ENCODE measurements around the gene CARMIL1. TPM values are rescaled to one million over a fixed set of nuclear protein-coding genes. Genes with fewer than 3 reads are reported as not detected.

The CARMIL1 gene
- total and polyA plus RNA-seq, 12 donors: 9.2 to 36.2 (median 14.5) TPM

- Histone ChIP-seq H3K9me3 (replicated peaks in 1 of 3) (no peaks in the 10 kb centered on the region), H3K27ac (no peak overlapping the region), H3K36me3 (replicated peaks in 1 of 2) (no peaks in the 10 kb centered on the region), H3K27me3 (no peaks in the 10 kb centered on the region), H3K4me1 (replicated peaks in 1 of 2) (peaks cover 0 to under 1% of the 10 kb centered on the region in 2 donors), H3K4me3 (no peak overlapping the region)
- DNase-seq: no peak
- TF ChIP-seq CTCF (IDR thresholded peaks at IDR 0.05): no peak
- TF ChIP-seq POLR2A (IDR thresholded peaks at IDR 0.05): no peak
- WGBS, 4 donors: 72 to 97% (median 88%) methylated on average over 3 to 6 of the region's 6 CpGs
- intact Hi-C loops (cut with DNase I): no loop called here
Measured at GRCh38 chr6:25506020-25506419, 226.8 kb downstream of the CARMIL1 start.

- 63 to 99% (median 89%) methylated on average over 3 of the region's 3 CpGs for WGBS, 4 donors
- Histone ChIP-seq H3K4me3 (no peak overlapping the region), H3K4me1 (replicated peaks in 1 of 2) (peaks cover 0 to 9% of the 10 kb centered on the region in 2 donors), H3K27me3 (no peaks in the 10 kb centered on the region), H3K9me3 (replicated peaks in 1 of 3) (no peaks in the 10 kb centered on the region), H3K27ac (no peak overlapping the region), H3K36me3 (replicated peaks in 1 of 2) (no peaks in the 10 kb centered on the region)
- no peak for TF ChIP-seq POLR2A (IDR thresholded peaks at IDR 0.05)
- no peak for TF ChIP-seq CTCF (IDR thresholded peaks at IDR 0.05)
- intact Hi-C loops (cut with DNase I): no loop called here
- no peak for DNase-seq
Measured at GRCh38 chr6:25508051-25508450, 228.9 kb downstream of the CARMIL1 start.

- DNase-seq: no peak
- no peaks in the 10 kb centered on the region for H3K36me3 ChIP-seq (replicated peaks in 1 of 2)
- H3K27me3 ChIP-seq: no peaks in the 10 kb centered on the region
- no peak for TF ChIP-seq CTCF (IDR thresholded peaks at IDR 0.05)
- WGBS, 4 donors: 32 to 55% (median 49%) methylated on average over 2 of the region's 2 CpGs
- intact Hi-C loops (cut with DNase I): no loop called here
- H3K4me3 ChIP-seq: no peak overlapping the region
- peaks cover 5 to 18% of the 10 kb centered on the region in 2 donors for H3K4me1 ChIP-seq (replicated peaks in 1 of 2)
- H3K9me3 ChIP-seq (replicated peaks in 1 of 3): no peaks in the 10 kb centered on the region
- H3K27ac ChIP-seq: peak overlapping the region in 1 of 5 donors; percentile 1
Measured at GRCh38 chr6:25511376-25511775, 232.2 kb downstream of the CARMIL1 start.

- H3K36me3 ChIP-seq (replicated peaks in 1 of 2): no peaks in the 10 kb centered on the region
- DNase-seq: no peak
- no peaks in the 10 kb centered on the region for H3K9me3 ChIP-seq (replicated peaks in 1 of 3)
- intact Hi-C loops (cut with DNase I): no loop called here
- no peak overlapping the region for H3K4me3 ChIP-seq
- H3K4me1 ChIP-seq (replicated peaks in 1 of 2): peaks cover 5 to 21% of the 10 kb centered on the region in 2 donors
- no peak overlapping the region for H3K27ac ChIP-seq
- TF ChIP-seq CTCF (IDR thresholded peaks at IDR 0.05) (no peak), POLR2A (IDR thresholded peaks at IDR 0.05) (no peak)
- H3K27me3 ChIP-seq: no peaks in the 10 kb centered on the region
Measured at GRCh38 chr6:25512560-25512959, 233.4 kb downstream of the CARMIL1 start.
